ENCODE measurements around the gene PDXK.

The PDXK gene

DNA sequence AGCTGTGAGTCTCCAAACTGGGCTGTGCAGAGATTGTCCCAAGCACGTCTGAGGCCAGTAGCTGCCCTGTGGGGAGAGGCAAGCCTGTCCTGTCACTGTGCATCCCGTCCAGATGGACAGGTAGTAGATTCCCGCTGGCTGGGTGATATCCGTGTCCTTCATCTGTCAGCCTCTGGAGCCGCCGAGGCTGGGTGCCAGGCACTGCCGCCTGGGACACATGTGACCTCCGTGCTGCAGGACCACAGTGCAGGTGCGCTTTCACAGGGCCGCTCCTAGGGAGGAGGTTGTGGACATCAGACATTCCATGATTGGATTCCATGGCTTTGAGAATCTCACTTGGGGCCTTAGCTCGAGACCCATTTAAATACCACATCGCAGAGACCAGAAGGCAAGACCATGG is 4.7 kb downstream of the PDXK start:
- DNase-seq (ENCODE audit: low spot score): no peak

- DNase-seq (ENCODE audit: low spot score): no peak
Measured at GRCh38 chr21:43726686-43727518, 8.0 kb downstream of the PDXK start.

DNA sequence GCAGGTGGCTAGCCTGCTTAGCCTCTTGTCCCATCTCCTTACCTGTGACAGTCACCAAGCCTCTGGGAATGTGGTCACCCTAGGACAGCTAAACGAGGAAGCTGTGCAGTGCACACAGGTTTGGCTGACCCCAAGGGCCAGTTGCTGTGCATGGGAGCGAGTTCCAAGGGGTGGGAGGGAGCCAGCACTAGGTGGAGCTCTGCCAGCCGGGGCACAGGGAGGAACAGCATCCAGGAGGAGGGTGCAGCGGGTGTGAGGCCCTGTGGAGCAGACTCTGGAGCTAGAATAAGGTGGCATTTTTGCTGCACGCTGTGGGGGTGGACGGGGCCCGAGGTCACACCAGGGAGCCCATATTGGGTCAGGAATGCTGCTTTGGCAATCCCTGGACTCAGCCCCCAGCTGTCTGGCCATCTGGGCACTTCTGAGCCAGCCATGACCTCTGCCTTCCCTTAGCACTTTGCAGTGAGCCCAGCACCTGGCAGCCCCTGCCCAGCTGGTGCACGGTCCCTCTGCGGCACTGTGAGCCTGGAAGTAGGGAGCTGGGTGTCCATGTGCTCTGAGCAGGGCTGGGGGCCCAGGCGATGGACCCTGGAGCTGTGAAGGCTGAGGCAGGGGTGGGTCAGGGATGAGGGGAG is 8.7 kb downstream of the PDXK start:
- no peak for DNase-seq (ENCODE audit: low spot score)

DNA sequence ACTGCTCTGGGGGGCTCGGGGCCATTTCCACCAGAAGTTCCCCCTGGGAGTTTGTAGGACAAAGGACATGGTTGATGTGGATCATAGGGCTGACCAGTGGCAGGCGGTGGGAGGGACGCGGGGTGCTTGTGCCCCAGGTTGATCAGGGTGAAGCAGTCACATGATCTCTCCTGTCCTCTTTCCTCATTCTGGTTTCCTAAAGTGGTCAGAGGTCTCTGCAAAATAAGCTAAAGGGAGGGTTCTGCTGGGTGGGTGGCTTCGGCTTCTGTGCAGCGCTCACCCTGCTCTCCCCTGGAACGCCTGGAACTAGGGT is 9.2 kb downstream of the PDXK start:
- no peak for DNase-seq (ENCODE audit: low spot score)

GRCh38 chr21:43728467-43729390 is 9.8 kb downstream of the PDXK start:
- DNase-seq (ENCODE audit: low spot score): peak; percentile 70

DNA sequence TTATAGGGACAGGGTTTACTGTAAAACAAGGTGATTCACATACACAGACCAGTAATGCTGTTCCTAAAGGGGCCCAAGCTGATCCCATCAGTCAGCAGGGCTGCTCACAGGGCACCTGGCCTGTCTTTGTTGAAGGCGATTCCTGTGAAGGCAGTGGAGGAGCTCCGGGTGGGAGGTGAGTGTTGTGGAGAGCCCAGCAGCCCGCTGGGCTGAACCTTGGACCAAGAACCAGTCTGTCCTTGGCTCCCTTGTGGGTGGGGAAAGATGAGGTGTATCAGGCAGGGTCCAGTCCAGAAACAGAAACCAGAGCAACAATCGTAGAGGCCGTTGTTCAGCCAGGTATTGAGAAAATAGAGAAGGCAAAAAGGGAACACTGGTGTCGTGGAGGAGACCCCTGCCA is 12.5 kb downstream of the PDXK start:
- no peak for DNase-seq (ENCODE audit: low spot score)

GRCh38 chr21:43731891-43732711 is 13.2 kb downstream of the PDXK start:
- no peak for DNase-seq (ENCODE audit: low spot score)

DNA sequence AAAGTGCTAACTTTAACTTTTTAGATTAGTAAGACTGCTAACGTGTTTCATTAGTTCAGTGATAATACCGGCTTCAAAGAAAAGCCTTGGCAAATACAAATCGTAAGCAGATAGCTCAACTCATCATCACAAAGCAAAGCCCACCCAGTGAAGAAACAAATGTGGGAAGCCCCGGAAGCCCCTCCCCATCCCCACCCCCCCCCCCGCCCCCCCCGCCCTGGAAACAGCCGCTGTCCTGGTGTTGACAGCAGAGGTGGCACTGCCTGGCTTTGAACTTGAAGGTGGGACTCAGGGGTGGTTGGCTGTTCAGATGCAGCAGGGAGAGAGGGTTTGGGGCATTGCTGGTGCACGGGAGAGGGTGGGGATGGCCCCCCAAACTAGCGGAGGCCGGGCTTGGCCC is 14.1 kb downstream of the PDXK start:
- no peak for DNase-seq (ENCODE audit: low spot score)

- DNase-seq (ENCODE audit: low spot score): no peak
Measured at GRCh38 chr21:43733529-43734071, 14.7 kb downstream of the PDXK start.

GRCh38 chr21:43734131-43734927 is 15.4 kb downstream of the PDXK start:
- no peak for DNase-seq (ENCODE audit: low spot score)

- DNase-seq (ENCODE audit: low spot score): no peak
Measured at GRCh38 chr21:43734928-43735229, 15.9 kb downstream of the PDXK start.

DNA sequence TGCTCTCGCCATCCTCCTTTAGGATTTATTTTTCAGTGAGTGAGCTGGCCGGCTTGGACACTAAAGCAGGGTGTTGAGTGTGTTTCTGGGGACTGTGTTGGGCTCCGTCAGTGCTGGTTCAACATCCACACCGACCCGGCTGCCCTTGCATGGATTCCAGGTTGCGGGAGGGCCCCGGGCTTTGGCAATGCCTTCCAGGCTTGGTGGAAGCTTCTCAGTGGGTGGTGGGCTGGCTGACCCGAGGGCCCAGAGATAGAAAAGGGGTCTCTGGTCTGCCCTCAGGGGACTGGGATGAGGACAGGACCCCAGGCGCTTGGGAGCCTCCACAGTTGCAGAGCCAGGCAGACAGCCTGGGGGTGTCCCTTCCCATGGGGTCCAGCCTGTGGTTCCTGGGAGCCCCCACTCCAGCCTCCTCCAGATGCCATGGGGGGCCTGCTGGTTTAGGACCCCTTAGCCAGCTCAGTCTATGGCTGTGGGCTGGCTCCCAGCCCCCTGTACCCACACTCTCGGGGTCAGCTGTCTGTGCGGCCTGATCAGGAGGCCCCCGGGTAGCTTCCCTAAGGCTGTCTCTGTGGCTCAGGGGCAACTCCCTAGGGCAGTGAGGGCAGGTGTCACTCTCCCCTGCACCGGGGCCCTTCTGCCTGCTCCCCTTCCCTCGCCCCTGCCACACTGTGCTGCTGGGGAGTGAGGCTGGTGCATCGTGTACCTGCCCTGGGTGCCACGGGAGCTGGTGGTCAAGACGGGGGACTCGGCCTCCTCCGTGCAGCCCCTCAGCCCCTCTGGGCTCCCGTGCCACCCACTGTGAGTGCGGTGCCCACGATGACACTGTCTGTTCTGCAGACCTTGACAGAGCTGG is 16.5 kb downstream of the PDXK start:
- DNase-seq (ENCODE audit: low spot score): no peak

DNA sequence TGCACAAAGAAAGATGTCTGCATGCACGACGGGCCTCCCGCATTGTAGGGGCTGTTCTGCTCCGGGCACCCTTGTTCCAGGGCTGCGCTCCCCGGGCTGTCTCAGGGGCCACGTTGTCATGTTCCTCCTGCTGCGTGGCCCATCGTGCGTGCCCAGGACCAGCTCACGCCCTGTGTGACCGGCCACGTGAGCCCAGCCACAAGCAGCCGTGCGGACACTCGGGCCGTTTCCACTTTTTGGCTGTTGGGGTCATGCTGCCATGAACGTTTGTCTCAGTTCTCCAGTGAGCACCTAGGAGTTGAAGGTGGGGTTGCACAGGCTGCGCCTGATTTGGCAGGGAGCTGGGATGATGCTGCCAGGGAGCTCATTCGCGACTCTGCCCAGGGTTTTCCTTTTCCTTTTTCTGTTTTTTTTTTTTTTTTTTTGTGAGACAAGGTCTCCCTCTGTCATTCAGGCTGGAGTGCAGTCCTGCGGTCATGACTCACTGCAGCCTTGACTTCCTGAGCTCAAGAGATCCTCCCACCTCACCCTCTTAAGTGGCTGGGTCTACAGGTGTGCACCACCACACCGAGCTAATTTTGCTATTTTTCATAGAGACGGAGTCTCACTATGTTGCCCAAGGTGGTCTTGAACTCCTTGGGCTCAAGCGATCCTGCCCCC is 17.4 kb downstream of the PDXK start:
- DNase-seq (ENCODE audit: low spot score): no peak

GRCh38 chr21:43737158-43737950 is 18.4 kb downstream of the PDXK start:
- no peak for DNase-seq (ENCODE audit: low spot score)

GRCh38 chr21:43739621-43740435 is 20.9 kb downstream of the PDXK start:
- no peak for DNase-seq (ENCODE audit: low spot score)

DNA sequence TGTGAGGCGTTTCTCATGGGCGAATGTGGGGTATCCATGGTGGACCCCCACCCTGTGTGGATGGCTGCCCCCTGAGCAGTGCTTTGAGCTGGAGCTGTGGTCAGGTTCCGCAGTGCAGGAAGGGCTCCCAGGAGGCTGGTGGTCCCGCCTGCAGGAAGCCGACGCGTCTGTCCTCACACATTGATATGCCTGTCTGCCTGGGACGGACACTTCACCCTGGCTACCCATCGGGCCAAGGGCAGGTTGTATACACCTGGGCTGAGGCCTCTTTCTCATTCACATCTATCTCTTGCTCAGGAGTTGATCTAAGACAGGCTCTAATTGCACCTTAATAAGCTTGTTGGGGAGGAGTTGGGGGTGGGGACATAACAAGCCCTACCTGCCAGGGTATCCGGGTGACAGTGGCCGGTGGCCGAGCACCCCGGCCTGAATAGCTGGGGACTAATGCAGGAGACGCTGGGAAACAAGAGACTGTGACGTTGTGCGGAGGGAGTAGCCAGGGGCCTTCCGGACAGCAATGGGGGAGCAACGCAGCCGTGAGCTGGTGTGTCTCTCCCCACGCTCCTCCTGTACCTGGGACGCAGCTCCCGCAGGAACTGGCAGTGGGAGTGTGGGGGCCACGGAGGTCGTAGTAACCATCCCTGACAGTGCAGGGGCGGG is 21.7 kb downstream of the PDXK start:
- no peak for DNase-seq (ENCODE audit: low spot score)

- DNase-seq (ENCODE audit: low spot score): no peak
Measured at GRCh38 chr21:43741423-43742096, 22.6 kb downstream of the PDXK start.
